ENCODE results near the gene PPP1R17.

DNA sequence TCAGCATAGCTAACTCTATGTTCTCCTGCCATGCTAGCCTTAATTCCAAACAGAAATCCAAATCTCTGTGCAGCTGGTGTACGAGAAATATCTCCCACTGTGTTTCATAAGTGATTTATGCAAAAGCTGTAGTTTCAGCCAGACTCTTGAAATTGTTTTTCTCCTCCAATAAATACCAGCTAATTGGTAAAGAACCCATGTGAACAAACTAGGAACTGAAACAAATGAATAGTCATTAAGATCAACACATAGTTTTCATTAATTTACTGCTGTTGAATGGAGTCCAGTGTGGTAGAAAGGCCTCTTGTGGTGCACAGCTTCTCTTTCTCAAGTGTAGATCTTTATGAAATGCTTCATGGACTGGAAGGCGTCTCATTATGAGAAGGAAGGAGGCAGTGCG lies 18.4 kb downstream of the PPP1R17 start:
- no peak for TF ChIP-seq POLR2AphosphoS5 (IDR thresholded peaks at IDR 0.05; ENCODE audit: insufficient read depth, low read depth, low read length)
- no peak for TF ChIP-seq GATA2 (IDR thresholded peaks at IDR 0.05; ENCODE audit: insufficient read depth, insufficient read length, low read depth, low read length)
- TF ChIP-seq CTCF (IDR thresholded peaks at IDR 0.05; ENCODE audit: extremely low read depth in 1 of 2, insufficient read depth in 1 of 2, low read depth in 1 of 2, low read length in 2 of 2): no peak
